ENCODE data around the gene FYN.

DNA sequence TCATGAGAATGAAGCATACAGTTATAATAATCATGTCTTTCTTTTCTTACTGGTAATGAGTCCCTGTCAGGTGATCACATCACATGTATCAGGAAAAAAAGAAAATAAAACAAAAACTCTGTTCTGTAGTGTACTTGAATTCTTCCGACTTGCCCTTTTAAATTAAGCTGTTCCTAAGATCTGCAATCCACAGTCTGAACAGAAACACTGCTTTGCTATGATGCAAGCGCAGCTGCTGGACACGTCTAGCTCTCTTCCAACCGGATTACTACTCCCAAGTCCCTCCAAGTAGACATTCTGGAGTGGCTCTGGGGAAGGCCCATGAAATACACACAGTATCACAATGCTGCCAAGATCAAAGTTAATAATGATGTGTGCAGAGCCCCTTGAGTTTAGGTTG, 83.7 kb downstream of the FYN start:
- TF ChIP-seq POLR2AphosphoS2 (conservative IDR thresholded peaks at IDR 0.05; ENCODE audit: low read length) (no peak), EP300 (IDR thresholded peaks at IDR 0.05) (no peak)
